ENCODE measurements around the gene STK11.

Gene STK11

GRCh38 chr19:1205114-1206099, at the start of gene STK11:
STK11 (plus strand) TSS chr19:1205778; CDS start chr19:1206914, 1,136 bp downstream.
- peak; percentile 99 for DNase-seq (ENCODE audit: low read depth)

GRCh38 chr19:1156305-1156801, 49.2 kb upstream of the STK11 start:
- no peak for DNase-seq (ENCODE audit: low read depth)

- DNase-seq (ENCODE audit: low read depth) = no peak
Measured at GRCh38 chr19:1156830-1157615, 48.6 kb upstream of the STK11 start.

- no peak for DNase-seq (ENCODE audit: low read depth)
Measured at GRCh38 chr19:1157931-1158884, 47.4 kb upstream of the STK11 start.

- DNase-seq (ENCODE audit: low read depth) = no peak
Measured at GRCh38 chr19:1158885-1159448, 46.6 kb upstream of the STK11 start.

- no peak for DNase-seq (ENCODE audit: low read depth)
Measured at GRCh38 chr19:1159864-1160595, 45.5 kb upstream of the STK11 start.

- DNase-seq (ENCODE audit: low read depth) = no peak
Measured at GRCh38 chr19:1161716-1162115, 43.9 kb upstream of the STK11 start.

GRCh38 chr19:1162404-1163282, 42.9 kb upstream of the STK11 start:
- no peak for DNase-seq (ENCODE audit: low read depth)

GRCh38 chr19:1163283-1163933, 42.2 kb upstream of the STK11 start:
- DNase-seq (ENCODE audit: low read depth) = no peak

- no peak for DNase-seq (ENCODE audit: low read depth)
Measured at GRCh38 chr19:1163934-1164683, 41.5 kb upstream of the STK11 start.

GRCh38 chr19:1164684-1165531, 40.7 kb upstream of the STK11 start:
- no peak for DNase-seq (ENCODE audit: low read depth)

GRCh38 chr19:1166872-1167573, 38.6 kb upstream of the STK11 start:
- DNase-seq (ENCODE audit: low read depth) = no peak

GRCh38 chr19:1167687-1168571, 37.6 kb upstream of the STK11 start:
- no peak for DNase-seq (ENCODE audit: low read depth)

- no peak for DNase-seq (ENCODE audit: low read depth)
Measured at GRCh38 chr19:1168572-1169410, 36.8 kb upstream of the STK11 start.

GRCh38 chr19:1169411-1169791, 36.2 kb upstream of the STK11 start:
- DNase-seq (ENCODE audit: low read depth) = no peak

All from activated T-cell treated with anti-CD3 and anti-CD28 coated beads for 1 hour (primary cell).